OCI-LY1 (cell line): ENCODE measurements around the gene ZNF219.

Source experiments
- EZH2 ChIP-seq: fragments of 200-600 bp; sonication (generic), shearing (Covaris generic); IDR thresholded peaks from 2 replicates; pipeline ENCODE4 v1.8.0; 2017; ENCODE audit warnings: borderline replicate concordance, mixed run types, mild to moderate bottlenecking, antibody characterized with exemption, low read length, moderate library complexity, mixed read lengths
- TF ChIP-seq, protein P1 (sequence below): fragments of 200-600 bp; sonication (generic), shearing (Covaris generic); IDR thresholded peaks from 2 replicates; pipeline ENCODE4 v1.5.1; 2017; ENCODE audit warnings: mild to moderate bottlenecking, antibody characterized with exemption, low read length, moderate library complexity, mixed read lengths

DNA sequence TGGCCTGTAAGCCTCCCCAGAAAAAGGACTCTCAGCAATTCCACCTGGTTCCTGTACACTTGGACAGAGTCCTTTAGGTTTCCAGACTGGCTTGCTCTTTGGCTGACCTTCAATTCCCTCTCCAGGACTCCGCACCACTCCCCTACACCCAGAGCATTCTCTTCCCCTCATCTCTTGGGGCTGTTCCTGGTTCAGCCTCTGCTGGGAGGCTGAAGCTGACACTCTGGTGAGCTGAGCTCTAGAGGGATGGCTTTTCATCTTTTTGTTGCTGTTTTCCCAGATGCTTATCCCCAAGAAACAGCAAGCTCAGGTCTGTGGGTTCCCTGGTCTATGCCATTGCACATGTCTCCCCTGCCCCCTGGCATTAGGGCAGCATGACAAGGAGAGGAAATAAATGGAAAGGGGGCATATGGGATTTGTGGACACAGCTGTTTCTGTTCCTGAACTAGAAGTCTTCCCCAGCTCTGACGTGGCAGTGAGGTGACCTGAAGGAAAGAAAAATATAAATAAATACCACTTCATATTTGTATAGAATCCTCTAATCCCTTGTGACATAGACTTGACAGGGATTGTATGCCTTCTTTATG is 55.0 kb downstream of the ZNF219 start:
- TF ChIP-seq EZH2: no peak
- TF ChIP-seq, protein P1, sequence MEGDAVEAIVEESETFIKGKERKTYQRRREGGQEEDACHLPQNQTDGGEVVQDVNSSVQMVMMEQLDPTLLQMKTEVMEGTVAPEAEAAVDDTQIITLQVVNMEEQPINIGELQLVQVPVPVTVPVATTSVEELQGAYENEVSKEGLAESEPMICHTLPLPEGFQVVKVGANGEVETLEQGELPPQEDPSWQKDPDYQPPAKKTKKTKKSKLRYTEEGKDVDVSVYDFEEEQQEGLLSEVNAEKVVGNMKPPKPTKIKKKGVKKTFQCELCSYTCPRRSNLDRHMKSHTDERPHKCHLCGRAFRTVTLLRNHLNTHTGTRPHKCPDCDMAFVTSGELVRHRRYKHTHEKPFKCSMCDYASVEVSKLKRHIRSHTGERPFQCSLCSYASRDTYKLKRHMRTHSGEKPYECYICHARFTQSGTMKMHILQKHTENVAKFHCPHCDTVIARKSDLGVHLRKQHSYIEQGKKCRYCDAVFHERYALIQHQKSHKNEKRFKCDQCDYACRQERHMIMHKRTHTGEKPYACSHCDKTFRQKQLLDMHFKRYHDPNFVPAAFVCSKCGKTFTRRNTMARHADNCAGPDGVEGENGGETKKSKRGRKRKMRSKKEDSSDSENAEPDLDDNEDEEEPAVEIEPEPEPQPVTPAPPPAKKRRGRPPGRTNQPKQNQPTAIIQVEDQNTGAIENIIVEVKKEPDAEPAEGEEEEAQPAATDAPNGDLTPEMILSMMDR: no peak
